GM21423 (cell line): Measurements from ENCODE around the gene GAS6.
"Not testable (repeated sequence)": the region's sequence is repeated elsewhere in the genome, so short reads cannot be mapped to it uniquely, and the experiment has no call there.

Experiments
- ATAC-seq: cut with Tn5 transposase; IDR thresholded peaks from one replicate; pipeline ENCODE4 v1.9.1; 2021; ENCODE audit warnings: mild to moderate bottlenecking, moderate library complexity; ENCODE audit not compliant: unreplicated experiment

Gene GAS6

DNA sequence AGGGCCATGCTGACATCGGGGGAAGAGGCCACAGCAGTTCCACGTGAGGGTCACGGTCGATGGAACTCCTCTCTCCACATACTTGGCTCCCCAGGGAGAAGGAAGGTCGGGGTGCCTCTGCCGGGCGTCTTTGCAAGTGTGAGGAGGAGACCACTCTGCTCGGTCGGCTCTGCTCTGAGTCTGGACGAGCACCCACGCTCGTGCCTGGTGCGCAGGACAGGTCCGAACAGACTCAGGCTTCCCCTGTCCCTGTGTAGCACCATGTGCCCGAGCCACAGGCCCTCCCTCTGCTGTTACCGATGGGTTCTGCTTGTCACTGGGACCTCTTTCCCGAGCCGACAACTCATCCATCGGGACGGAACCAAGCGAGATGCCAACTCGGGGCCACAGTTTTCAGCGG is 69.8 kb downstream of the GAS6 start:
- no peak for ATAC-seq

DNA sequence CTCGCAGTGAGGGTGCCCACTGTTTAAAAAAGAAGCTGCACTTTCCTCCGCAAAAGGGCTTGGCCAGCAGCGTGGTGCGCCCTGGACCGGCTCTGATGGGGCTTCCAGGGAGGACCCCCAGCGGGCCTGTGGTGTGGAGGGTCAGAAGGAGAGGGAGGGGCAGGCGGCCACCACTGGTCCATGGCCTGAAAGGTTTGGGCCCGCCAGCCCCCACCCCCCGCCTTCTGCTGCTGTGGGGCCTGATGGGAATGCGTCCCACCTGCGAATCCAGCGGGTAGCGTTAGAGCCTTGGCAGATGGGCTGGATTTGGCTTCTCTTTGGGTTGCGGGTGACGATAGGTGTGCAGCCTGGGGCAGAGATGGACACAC is 70.2 kb downstream of the GAS6 start:
- no peak for ATAC-seq

DNA sequence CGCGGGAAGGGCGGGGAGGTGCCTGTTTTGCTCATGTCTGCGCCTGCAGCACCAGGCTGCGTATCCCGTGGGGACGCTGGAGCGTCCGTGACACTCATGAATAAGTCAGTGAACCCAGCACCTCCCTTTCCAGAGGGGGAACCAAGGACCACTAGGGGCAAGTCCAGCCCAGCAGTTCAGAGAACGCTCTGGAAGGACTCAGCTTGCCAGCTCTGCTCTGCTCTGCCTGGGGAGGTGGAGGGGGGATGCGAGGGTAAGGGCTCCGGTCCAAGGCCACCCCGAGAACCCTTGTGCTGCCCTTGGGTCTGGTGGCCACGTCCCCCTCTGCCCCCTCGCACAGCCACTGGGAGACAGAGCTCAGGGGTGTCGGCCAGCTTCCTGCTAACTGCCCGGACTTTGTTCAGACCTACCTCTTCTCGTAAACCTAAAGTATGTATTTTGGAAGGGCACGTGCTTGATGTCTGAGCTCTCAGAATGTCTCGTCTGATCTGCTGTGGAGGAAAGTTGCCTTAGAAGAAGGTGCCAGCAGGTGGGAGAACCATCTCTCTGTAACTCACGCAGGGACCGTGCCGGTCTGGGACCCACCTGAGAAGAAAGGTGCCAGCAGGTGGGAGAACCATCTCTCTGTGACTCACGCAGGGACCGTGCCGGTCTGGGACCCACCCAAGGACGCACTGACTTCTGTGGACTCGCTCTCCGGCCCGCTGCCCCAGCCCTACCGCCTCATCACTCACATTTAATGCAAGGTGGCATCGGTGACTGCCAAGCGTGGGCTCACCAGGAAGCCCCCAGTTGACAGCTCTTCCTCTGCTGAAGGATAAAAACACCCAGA is 70.8 kb downstream of the GAS6 start:
- no peak for ATAC-seq

GRCh38 chr13:113792236-113792770 is 71.6 kb downstream of the GAS6 start:
- no peak for ATAC-seq

DNA sequence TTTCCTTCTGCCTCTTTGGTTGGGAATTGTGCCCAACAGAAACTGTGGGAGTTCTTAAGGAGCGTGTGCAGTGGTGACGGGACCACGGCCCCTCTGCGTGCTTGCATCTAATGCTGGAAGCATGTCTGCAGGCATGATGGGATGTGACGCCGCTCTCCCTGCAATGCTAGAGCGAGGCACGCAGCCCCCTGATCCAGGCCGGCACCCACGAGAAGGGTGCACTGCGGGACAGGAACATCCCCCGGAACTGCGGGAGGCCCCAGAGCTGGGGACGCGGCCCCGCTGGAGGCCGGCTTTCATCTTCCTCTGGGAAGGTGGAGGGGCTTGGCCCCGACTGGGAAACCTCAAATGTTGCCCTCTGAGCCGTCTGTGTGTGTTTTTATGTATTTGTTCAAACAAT is 72.1 kb downstream of the GAS6 start:
- ATAC-seq: no peak

GRCh38 chr13:113791226-113791625 is 72.7 kb downstream of the GAS6 start:
- no peak for ATAC-seq

GRCh38 chr13:113789931-113790330 is 73.9 kb downstream of the GAS6 start:
- not testable (repeated sequence) for ATAC-seq

DNA sequence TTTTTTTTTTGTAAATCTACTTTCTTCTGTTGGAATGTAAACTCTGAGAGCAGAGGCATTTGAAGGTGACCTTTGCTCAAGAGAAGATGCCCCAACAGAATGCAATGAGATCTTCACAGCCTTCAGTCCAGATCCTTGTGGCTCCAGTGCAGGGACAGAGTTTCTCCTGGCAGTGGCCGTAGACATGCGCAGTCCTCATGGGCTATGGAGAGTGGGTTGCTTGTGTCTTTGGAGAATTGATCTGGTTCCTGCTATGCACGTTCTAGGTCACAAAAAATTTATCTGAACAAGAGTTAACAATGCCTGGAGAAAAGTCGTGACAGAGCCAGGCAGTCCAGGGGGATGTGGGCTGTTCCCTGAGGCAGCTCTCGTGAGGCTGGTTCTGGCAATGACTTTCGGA is 74.7 kb downstream of the GAS6 start:
- ATAC-seq: no peak

- ATAC-seq: no peak
Measured at GRCh38 chr13:113788413-113789135, 75.3 kb downstream of the GAS6 start.

- ATAC-seq: no peak
Measured at GRCh38 chr13:113787694-113788093, 76.2 kb downstream of the GAS6 start.

DNA sequence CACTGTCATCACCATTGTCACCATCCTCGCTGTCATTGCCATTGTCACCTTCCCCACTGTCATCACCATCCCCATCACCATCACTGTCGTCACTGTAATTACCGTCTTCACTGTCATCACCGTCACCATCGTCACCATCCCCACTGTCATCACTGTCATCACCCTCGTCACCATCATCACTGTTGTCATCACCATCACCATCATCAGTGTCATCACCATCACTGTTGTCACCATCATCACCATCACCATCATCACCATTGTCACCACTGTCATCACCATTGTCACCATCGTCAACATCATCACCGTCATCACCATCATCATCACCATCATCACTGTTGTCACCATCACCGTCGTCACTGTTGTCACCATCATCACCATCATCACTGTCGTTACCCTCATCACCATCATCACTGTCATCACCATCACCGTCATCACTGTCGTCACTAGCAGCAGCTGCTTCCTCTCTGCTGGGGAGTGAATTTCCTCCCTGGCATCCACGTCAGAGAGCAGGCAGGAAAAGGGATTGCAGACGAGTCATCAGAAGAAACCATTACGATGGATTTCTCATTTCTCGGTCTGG is 77.5 kb downstream of the GAS6 start:
- ATAC-seq: no peak

GRCh38 chr13:113785051-113786010 is 78.5 kb downstream of the GAS6 start:
- no peak for ATAC-seq

DNA sequence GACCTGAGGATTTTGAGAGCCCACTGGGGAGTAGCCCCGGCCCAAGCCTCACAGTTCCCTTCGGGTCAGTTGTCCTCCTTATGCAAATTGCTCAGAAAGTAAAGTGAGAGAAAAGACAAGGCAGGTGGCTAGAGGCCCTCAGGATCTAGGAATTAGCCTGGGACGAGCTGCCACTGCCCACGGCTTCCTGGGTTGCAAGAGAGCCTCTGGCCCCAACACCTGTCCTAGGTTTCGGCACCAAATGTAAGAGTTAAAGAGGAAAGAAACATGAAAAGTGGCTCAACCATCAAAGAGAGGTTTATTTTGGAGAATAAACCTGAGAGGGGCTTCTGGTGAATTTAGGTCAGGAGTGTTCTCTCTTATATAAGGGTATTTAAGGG is 79.2 kb downstream of the GAS6 start:
- no peak for ATAC-seq

DNA sequence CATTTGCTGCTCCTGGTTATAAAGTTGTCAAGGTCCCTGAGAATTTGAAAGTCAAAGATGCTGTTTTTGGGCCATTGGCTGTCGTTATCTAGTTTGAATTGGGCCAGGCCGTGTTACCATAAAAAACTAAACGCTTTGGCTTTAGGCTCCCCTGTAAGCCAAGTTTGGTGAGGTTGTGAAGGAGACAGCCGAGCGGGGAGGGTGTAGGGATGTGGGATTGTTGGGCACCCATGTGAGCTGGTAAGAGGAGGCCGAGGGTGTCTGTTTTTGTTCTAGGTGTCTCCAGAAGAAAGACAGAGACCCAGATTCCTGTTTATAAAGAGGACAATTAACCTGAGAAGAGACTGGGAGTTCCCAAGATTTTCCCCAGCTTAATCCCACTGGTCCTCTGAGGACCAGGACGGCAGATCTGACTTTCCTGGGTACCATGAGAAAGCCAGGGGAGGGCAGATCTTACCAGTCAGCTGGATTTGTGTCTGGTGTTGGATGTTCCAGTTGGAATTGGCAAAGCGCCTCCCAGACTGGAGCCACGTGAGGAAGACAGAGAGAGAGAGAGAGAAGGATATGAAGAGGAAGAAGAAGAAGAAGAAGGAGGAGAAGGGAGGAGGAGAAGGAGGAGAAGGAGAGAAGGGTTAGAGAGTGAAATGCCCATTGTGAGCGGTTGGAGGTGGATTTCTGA is 79.8 kb downstream of the GAS6 start:
- ATAC-seq: no peak

GRCh38 chr13:113783200-113783881 is 80.5 kb downstream of the GAS6 start:
- ATAC-seq: no peak

- no peak for ATAC-seq
Measured at GRCh38 chr13:113782472-113782871, 81.4 kb downstream of the GAS6 start.

- ATAC-seq: no peak
Measured at GRCh38 chr13:113781571-113781970, 82.3 kb downstream of the GAS6 start.

- ATAC-seq: no peak
Measured at GRCh38 chr13:113777311-113778260, 86.3 kb downstream of the GAS6 start.
